Breast epithelium (tissue), 4 donors: ENCODE measurements around the gene CXCL17. TPM values are rescaled to one million over a fixed set of nuclear protein-coding genes. Genes with fewer than 3 reads are reported as not detected.

Source experiments
- DNase-seq, 2 donors: peaks; one replicate each; pipeline ENCODE4 v3.0.0-alpha.2; 2019; ENCODE audit warnings: low spot score in 2 of 2
- H3K27ac ChIP-seq, 2 donors: fragments of 200-600 bp; sonication (generic) in 1 of 2; one replicate each; pipeline ENCODE4 v1.5.1; 2016 to 2019; ENCODE audit warnings: mild to moderate bottlenecking in 1 of 2
- H3K27me3 ChIP-seq, 2 donors: fragments of 200-600 bp; sonication (generic) in 1 of 2; one replicate each; pipeline versions ENCODE4 v1.5.1 to v1.6.0; 2017 to 2019; ENCODE audit warnings: control low read depth in 1 of 2, mild to moderate bottlenecking in 1 of 2
- H3K36me3 ChIP-seq: fragments of 200-600 bp; one replicate; pipeline ENCODE4 v1.5.1; 2019
- H3K4me1 ChIP-seq, 2 donors: fragments of 200-600 bp; sonication (generic); one replicate each; pipeline ENCODE4 v1.5.1; 2016 to 2019; ENCODE audit warnings: control low read depth in 1 of 2
- H3K4me3 ChIP-seq, 3 donors: fragments of 200-600 bp; sonication (generic); 1 replicate in 2 of 3; 2 replicates in 1 of 3; pipeline ENCODE4 v1.5.1; 2016 to 2019; ENCODE audit warnings: mild to moderate bottlenecking in 3 of 3, moderate library complexity in 2 of 3
- H3K9me3 ChIP-seq, 2 donors: fragments of 200-600 bp; sonication (generic) in 1 of 2; one replicate each; pipeline ENCODE4 v1.5.1; 2016 to 2019; ENCODE audit warnings: control low read depth in 1 of 2
- POLR2A ChIP-seq: fragments of 450-650 bp; IDR thresholded peaks from one replicate; pipeline ENCODE4 v1.6.1; 2016; ENCODE audit warnings: antibody characterized with exemption, mild to moderate bottlenecking, moderate library complexity
- POLR2AphosphoS5 ChIP-seq, 3 donors: sonication (generic); formaldehyde crosslinking; IDR thresholded peaks; one replicate each; pipeline ENCODE4 v1.6.1; 2017; ENCODE audit warnings: antibody characterized with exemption in 3 of 3
- intact Hi-C: fragments of 100-400 bp; cut with DNase I; formaldehyde crosslinking; loops from one replicate; pipeline ENCODE4 v1.15.1; 2023; ENCODE audit warnings: low total_unique reads
- total RNA-seq, 3 donors: library from RNA; depleted of rRNA; stranded (reverse); fragments of >200 nt; gene quantifications; one replicate each; pipeline ENCODE4 v1.1.0, GENCODE V29; 2016
- TF ChIP-seq, protein P1 (sequence below), 3 donors: fragments of 450-650 bp; IDR thresholded peaks; one replicate each; pipeline ENCODE4 v1.5.1; 2016 to 2017; ENCODE audit warnings: antibody characterized with exemption in 3 of 3, mild to moderate bottlenecking in 3 of 3, moderate library complexity in 3 of 3

Gene CXCL17
- total RNA-seq, 3 donors from 2014 or later: 2.2 to 2.9 TPM; not detected in 1

DNA sequence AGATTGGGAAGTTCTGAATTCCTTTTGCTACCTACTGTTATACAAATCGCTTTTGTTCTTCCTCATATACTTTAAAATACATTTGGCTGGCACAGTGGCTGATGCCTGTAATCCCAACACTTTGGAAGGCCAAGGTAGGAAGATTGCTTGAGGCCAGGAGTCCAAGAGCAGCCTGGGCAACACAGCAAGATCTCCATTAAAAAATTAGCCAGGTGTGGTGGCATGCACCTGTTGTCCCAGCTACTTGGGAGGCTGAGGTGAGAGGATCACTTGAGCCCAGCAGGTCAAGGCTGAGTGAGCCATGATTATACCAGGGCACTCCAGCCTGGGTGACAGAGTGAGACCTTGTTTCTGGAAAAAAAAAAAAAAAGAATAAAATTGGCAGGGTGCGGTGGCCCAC lies 34.4 kb upstream of the CXCL17 start:
- H3K27me3 ChIP-seq: no peaks in the 10 kb centered on the region
- no peak overlapping the region for H3K4me3 ChIP-seq
- no peaks in the 10 kb centered on the region for H3K4me1 ChIP-seq
- intact Hi-C loops: no loop called here
- no peaks in the 10 kb centered on the region for H3K9me3 ChIP-seq
- TF ChIP-seq, protein P1, sequence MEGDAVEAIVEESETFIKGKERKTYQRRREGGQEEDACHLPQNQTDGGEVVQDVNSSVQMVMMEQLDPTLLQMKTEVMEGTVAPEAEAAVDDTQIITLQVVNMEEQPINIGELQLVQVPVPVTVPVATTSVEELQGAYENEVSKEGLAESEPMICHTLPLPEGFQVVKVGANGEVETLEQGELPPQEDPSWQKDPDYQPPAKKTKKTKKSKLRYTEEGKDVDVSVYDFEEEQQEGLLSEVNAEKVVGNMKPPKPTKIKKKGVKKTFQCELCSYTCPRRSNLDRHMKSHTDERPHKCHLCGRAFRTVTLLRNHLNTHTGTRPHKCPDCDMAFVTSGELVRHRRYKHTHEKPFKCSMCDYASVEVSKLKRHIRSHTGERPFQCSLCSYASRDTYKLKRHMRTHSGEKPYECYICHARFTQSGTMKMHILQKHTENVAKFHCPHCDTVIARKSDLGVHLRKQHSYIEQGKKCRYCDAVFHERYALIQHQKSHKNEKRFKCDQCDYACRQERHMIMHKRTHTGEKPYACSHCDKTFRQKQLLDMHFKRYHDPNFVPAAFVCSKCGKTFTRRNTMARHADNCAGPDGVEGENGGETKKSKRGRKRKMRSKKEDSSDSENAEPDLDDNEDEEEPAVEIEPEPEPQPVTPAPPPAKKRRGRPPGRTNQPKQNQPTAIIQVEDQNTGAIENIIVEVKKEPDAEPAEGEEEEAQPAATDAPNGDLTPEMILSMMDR (IDR thresholded peaks at IDR 0.05): no peak
- no peak for TF ChIP-seq POLR2AphosphoS5 (IDR thresholded peaks at IDR 0.05)
- TF ChIP-seq POLR2A: no peak
- DNase-seq: no peak
- H3K27ac ChIP-seq: no peak overlapping the region
- no peaks in the 10 kb centered on the region for H3K36me3 ChIP-seq

GRCh38 chr19:42475366-42475765 lies 32.6 kb upstream of the CXCL17 start:
- intact Hi-C loops: no loop called here
- no peak for TF ChIP-seq POLR2AphosphoS5 (IDR thresholded peaks at IDR 0.05)
- TF ChIP-seq, protein P1 (IDR thresholded peaks at IDR 0.05): no peak
- no peak for TF ChIP-seq POLR2A
- Histone ChIP-seq H3K4me1 (no peaks in the 10 kb centered on the region), H3K9me3 (no peaks in the 10 kb centered on the region), H3K27me3 (no peaks in the 10 kb centered on the region), H3K36me3 (no peaks in the 10 kb centered on the region), H3K27ac (no peak overlapping the region), H3K4me3 (no peak overlapping the region)
- DNase-seq: no peak

DNA sequence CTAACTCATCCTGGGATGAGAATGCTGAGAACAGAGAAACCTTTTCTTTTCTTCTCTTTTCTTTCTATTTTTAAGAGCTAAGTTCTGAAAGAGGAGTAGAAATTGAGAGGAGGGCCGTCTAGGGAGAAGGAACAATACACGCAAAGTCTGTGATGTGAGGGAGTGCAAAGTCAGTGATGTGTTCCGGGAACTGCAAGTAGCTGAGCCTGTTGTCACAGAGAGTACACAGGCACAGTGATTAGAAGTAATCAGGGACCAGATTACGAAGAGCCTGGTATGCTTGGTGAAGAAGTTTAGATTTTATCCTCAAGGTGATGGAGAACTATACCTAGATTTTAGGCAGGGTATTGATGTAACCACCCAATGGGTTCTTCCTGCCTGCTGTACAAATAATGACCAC lies 32.0 kb upstream of the CXCL17 start:
- Histone ChIP-seq H3K4me3 (no peak overlapping the region), H3K4me1 (no peaks in the 10 kb centered on the region), H3K27ac (no peak overlapping the region), H3K27me3 (no peaks in the 10 kb centered on the region), H3K9me3 (no peaks in the 10 kb centered on the region), H3K36me3 (no peaks in the 10 kb centered on the region)
- no peak for DNase-seq
- intact Hi-C loops: no loop called here
- no peak for TF ChIP-seq POLR2A
- TF ChIP-seq, protein P1 (IDR thresholded peaks at IDR 0.05): no peak
- TF ChIP-seq POLR2AphosphoS5 (IDR thresholded peaks at IDR 0.05): no peak

DNA sequence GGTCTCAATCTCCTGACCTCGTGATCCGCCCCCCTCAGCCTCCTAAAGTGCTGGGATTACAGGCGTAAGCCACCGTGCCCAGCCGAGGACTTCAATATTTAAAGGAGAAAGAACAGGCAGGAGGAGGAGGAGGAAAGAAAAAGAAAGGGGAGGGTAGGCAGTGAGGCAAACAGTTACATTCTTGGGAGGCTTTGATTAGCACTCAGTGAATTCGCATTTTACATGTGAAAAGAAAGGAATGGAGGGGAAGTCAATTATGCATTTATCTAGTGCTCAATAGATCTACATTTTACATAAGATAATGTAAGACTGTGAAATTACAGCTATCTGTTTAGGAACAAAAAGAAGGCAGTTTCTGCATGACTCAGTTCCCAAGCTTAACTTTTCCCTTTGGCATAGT lies 30.9 kb upstream of the CXCL17 start:
- H3K4me3 ChIP-seq: no peak overlapping the region
- TF ChIP-seq, protein P1 (IDR thresholded peaks at IDR 0.05): no peak
- TF ChIP-seq POLR2AphosphoS5 (IDR thresholded peaks at IDR 0.05) (no peak), POLR2A (no peak)
- no peaks in the 10 kb centered on the region for H3K4me1 ChIP-seq
- no peak overlapping the region for H3K27ac ChIP-seq
- no peaks in the 10 kb centered on the region for H3K9me3 ChIP-seq
- H3K36me3 ChIP-seq: no peaks in the 10 kb centered on the region
- no peak for DNase-seq
- no peaks in the 10 kb centered on the region for H3K27me3 ChIP-seq
- intact Hi-C loops: no loop called here

DNA sequence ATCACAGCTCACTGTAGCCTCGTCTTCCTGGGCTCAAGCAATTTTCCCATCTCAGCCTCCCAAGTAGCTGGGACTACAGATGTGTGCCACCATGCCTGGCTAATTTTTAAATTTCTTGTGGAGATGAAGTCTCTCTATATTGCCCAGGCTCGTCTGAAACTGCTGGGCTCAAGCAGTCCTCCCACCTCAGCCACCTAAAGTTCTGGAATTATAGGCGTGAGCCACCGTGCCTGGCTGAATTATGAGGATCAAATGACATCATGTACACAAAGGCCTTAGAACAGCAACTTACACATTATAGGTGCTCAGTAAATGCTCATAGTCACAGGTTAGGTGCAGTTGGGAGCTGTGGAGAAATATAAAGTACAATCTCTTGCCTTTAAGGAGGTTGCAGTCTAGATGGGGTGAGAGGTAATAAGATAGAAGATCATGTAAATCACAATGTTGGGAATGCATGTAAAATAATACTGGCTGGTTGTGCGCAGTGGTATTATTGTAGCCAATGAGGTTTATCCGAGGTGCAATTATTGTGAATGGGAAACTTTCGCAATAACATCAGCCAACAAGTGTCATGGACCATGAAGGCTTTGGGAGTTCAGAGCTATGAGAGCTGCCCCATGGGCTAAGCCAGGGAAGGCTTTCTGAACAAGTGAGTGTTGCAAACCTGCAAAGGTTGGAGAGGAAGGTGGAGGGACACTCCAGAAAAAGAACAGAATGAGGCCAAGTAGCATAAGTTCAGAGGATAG lies 29.8 kb upstream of the CXCL17 start:
- DNase-seq: no peak
- no peak for TF ChIP-seq POLR2AphosphoS5 (IDR thresholded peaks at IDR 0.05)
- H3K36me3 ChIP-seq: no peaks in the 10 kb centered on the region
- peak overlapping the region; percentile 74 to 86 for H3K27ac ChIP-seq
- H3K4me1 ChIP-seq: no peaks in the 10 kb centered on the region
- H3K4me3 ChIP-seq: no peak overlapping the region
- H3K27me3 ChIP-seq: no peaks in the 10 kb centered on the region
- H3K9me3 ChIP-seq: no peaks in the 10 kb centered on the region
- intact Hi-C loops: no loop called here
